ENCODE results near the gene CCDC110.

Gene CCDC110

GRCh38 chr4:185416955-185417354 lies 54.6 kb downstream of the CCDC110 start:
- Histone ChIP-seq H3K36me3 (ENCODE audit: control insufficient read depth, insufficient read depth, low read length) (peaks cover 2% of the 10 kb centered on the region), H3K27me3 (replicated peaks; ENCODE audit: control insufficient read depth, insufficient read depth, low read length) (no peaks in the 10 kb centered on the region), H3K4me3 (replicated peaks; ENCODE audit: low read depth, low read length) (no peak overlapping the region)
- no peak for DNase-seq (ENCODE audit: extremely low read depth, insufficient read length)
- TF ChIP-seq, protein P1, sequence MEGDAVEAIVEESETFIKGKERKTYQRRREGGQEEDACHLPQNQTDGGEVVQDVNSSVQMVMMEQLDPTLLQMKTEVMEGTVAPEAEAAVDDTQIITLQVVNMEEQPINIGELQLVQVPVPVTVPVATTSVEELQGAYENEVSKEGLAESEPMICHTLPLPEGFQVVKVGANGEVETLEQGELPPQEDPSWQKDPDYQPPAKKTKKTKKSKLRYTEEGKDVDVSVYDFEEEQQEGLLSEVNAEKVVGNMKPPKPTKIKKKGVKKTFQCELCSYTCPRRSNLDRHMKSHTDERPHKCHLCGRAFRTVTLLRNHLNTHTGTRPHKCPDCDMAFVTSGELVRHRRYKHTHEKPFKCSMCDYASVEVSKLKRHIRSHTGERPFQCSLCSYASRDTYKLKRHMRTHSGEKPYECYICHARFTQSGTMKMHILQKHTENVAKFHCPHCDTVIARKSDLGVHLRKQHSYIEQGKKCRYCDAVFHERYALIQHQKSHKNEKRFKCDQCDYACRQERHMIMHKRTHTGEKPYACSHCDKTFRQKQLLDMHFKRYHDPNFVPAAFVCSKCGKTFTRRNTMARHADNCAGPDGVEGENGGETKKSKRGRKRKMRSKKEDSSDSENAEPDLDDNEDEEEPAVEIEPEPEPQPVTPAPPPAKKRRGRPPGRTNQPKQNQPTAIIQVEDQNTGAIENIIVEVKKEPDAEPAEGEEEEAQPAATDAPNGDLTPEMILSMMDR (IDR thresholded peaks at IDR 0.05; ENCODE audit: insufficient read depth, low read length, poor library complexity, severe bottlenecking): no peak

- TF ChIP-seq, protein P1 (IDR thresholded peaks at IDR 0.05; ENCODE audit: insufficient read depth, low read length, poor library complexity, severe bottlenecking): no peak
- DNase-seq (ENCODE audit: extremely low read depth, insufficient read length): no peak
- Histone ChIP-seq H3K27me3 (replicated peaks; ENCODE audit: control insufficient read depth, insufficient read depth, low read length) (no peaks in the 10 kb centered on the region), H3K4me3 (replicated peaks; ENCODE audit: low read depth, low read length) (no peak overlapping the region), H3K36me3 (ENCODE audit: control insufficient read depth, insufficient read depth, low read length) (peaks cover 1% of the 10 kb centered on the region)
These were observed 59.1 kb downstream of the CCDC110 start for GRCh38 chr4:185412412-185412811.

DNA sequence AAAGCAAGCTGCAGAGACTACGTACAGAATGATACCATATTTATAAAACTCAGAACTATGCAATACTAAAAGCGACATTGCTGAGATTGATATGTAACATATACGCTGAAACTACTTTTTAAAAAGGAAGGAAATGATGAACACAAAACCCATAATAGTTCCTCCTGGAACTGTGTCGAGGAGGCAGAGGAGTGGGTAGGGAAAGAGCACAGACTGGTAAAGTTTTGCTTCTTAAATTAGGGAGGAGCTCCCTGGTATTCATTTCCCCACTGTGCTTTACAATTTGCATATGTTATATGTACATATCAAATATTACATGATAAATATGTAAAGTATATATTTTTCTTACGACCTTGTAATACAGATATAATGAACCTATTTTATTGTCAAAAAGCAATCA lies 59.7 kb downstream of the CCDC110 start:
- DNase-seq (ENCODE audit: extremely low read depth, insufficient read length): no peak
- Histone ChIP-seq H3K27me3 (replicated peaks; ENCODE audit: control insufficient read depth, insufficient read depth, low read length) (no peaks in the 10 kb centered on the region), H3K36me3 (ENCODE audit: control insufficient read depth, insufficient read depth, low read length) (no peaks in the 10 kb centered on the region; the same call in none of the 2 replicates), H3K4me3 (replicated peaks; ENCODE audit: low read depth, low read length) (no peak overlapping the region)
- TF ChIP-seq, protein P1 (IDR thresholded peaks at IDR 0.05; ENCODE audit: insufficient read depth, low read length, poor library complexity, severe bottlenecking): no peak

DNA sequence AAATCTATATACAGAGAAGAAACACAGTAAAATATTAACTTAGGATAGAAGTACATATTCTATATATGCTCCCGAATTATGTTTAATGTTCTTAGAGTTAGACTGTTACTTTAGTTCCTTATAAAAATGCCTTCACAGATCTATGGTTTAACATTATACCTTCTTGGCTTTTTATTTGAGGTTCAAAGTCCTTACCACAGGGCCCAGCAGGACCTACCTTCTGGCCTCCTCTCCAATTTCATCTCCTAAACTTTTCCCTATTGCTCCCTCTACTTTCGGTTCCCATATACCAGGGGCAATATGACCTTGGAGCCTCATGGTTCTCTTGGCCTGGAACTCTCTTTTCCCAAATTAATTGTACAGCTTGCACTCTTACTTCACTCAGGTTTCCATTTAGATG lies 63.1 kb downstream of the CCDC110 start:
- DNase-seq (ENCODE audit: extremely low read depth, insufficient read length): no peak
- Histone ChIP-seq H3K27me3 (replicated peaks; ENCODE audit: control insufficient read depth, insufficient read depth, low read length) (no peaks in the 10 kb centered on the region), H3K36me3 (ENCODE audit: control insufficient read depth, insufficient read depth, low read length) (no peaks in the 10 kb centered on the region; the same call in none of the 2 replicates), H3K4me3 (replicated peaks; ENCODE audit: low read depth, low read length) (no peak overlapping the region)
- TF ChIP-seq, protein P1 (IDR thresholded peaks at IDR 0.05; ENCODE audit: insufficient read depth, low read length, poor library complexity, severe bottlenecking): no peak

GRCh38 chr4:185405296-185405999 lies 66.1 kb downstream of the CCDC110 start:
- H3K27me3 ChIP-seq (replicated peaks; ENCODE audit: control insufficient read depth, insufficient read depth, low read length): no peaks in the 10 kb centered on the region
- H3K36me3 ChIP-seq (ENCODE audit: control insufficient read depth, insufficient read depth, low read length): peaks cover 1% of the 10 kb centered on the region
- H3K4me3 ChIP-seq (replicated peaks; ENCODE audit: low read depth, low read length): no peak overlapping the region
- DNase-seq (ENCODE audit: extremely low read depth, insufficient read length): no peak
- TF ChIP-seq, protein P1 (IDR thresholded peaks at IDR 0.05; ENCODE audit: insufficient read depth, low read length, poor library complexity, severe bottlenecking): no peak

Data from GM06990 (cell line).